Endothelial cell of umbilical vein (primary cell): ENCODE results near the gene DNAJB1. TPM values are rescaled to one million over a fixed set of nuclear protein-coding genes. Genes with fewer than 3 reads are reported as not detected.

Source experiments
- BruUV-seq: library from RNA; stranded (reverse); fragments of 400-500 nt; replicated peaks from 2 replicates; lab custom pipeline; 2021; lab: Mats Ljungman, UMichigan
- CTCF ChIA-PET: fragments of 300-600, 350-600 bp; sonication (Branson Sonifier 250); formaldehyde crosslinking; loops from one replicate; lab custom pipeline; 2021; ENCODE audit warnings: antibody characterized with exemption, inconsistent platforms; lab: Charles Lee
- POLR2A ChIA-PET: fragments of 300-600, 350-600 bp; sonication (Branson Sonifier 250); formaldehyde crosslinking; loops from one replicate; lab custom pipeline; 2021; ENCODE audit warnings: antibody characterized with exemption, inconsistent platforms; lab: Charles Lee
- DNase-seq: peaks from one replicate; pipeline ENCODE4 v3.0.0-alpha.2; 2011; ENCODE audit warnings: low read depth, low spot score
- FAIRE-seq: peaks from 2 replicates; lab custom pipeline; 2011; peaks lifted over from hg19 to GRCh38; lab: Jason Lieb, UNC
- H2AFZ ChIP-seq: 2 replicates; pipeline ENCODE4 v1.6.0; 2012; ENCODE audit warnings: low read depth, low read length, control low read depth, inconsistent platforms
- H3K27ac ChIP-seq: 2 replicates; pipeline ENCODE4 v1.5.1; 2011; ENCODE audit warnings: low read depth, mild to moderate bottlenecking, control low read depth, low read length, moderate library complexity; ENCODE audit not compliant: insufficient read depth
- H3K27me3 ChIP-seq, 2 experiments: 2 replicates each; pipeline versions ENCODE4 v1.6.0 to v1.6.1; 2011; ENCODE audit warnings: low read length in 2 of 2, mixed read lengths in 1 of 2; ENCODE audit not compliant: control insufficient read depth in 2 of 2, insufficient read depth in 2 of 2
- H3K36me3 ChIP-seq, 2 experiments: 2 replicates in 1 of 2; 3 replicates in 1 of 2; pipeline ENCODE4 v1.5.1; 2011; ENCODE audit warnings: low read length in 2 of 2, mild to moderate bottlenecking in 1 of 2, moderate library complexity in 1 of 2; ENCODE audit not compliant: control insufficient read depth in 2 of 2, insufficient read depth in 2 of 2; ENCODE audit errors: extremely low read depth in 1 of 2
- H3K4me1 ChIP-seq: 3 replicates; pipeline ENCODE4 v1.5.1; 2011; ENCODE audit warnings: mild to moderate bottlenecking, low read length; ENCODE audit not compliant: control insufficient read depth, insufficient read depth; ENCODE audit errors: extremely low read depth
- H3K4me2 ChIP-seq: 2 replicates; pipeline ENCODE4 v1.6.1; 2011; ENCODE audit warnings: low read length, control low read depth, mixed read lengths; ENCODE audit not compliant: insufficient read depth
- H3K4me3 ChIP-seq, 3 experiments: fragments of 200-600 bp in 1 of 3; sonication (generic), shearing (Covaris generic) in 1 of 3; replicated peaks in 1 of 3; 2 replicates each; pipeline ENCODE4 v1.5.1; 2011 to 2016; ENCODE audit warnings: control low read depth in 3 of 3, low read length in 3 of 3, mild to moderate bottlenecking in 2 of 3, inconsistent platforms in 1 of 3, low read depth in 1 of 3, moderate library complexity in 1 of 3; ENCODE audit not compliant: insufficient read depth in 1 of 3
- H3K79me2 ChIP-seq: 2 replicates; pipeline ENCODE4 v1.6.0; 2012; ENCODE audit warnings: low read length, inconsistent platforms; ENCODE audit not compliant: control insufficient read depth, insufficient read depth
- H3K9ac ChIP-seq: replicated peaks from 2 replicates; pipeline ENCODE3; 2011; ENCODE audit warnings: low read length, control low read depth; ENCODE audit not compliant: insufficient read depth; ENCODE audit errors: extremely low read depth
- H3K9me1 ChIP-seq: replicated peaks from 3 replicates; pipeline ENCODE4 v1.6.0; 2011; ENCODE audit warnings: mild to moderate bottlenecking, low read length; ENCODE audit not compliant: control insufficient read depth, insufficient read depth; ENCODE audit errors: extremely low read depth
- H3K9me3 ChIP-seq: replicated peaks from 2 replicates; pipeline ENCODE4 v1.5.1; 2012; ENCODE audit warnings: low read length, inconsistent platforms; ENCODE audit not compliant: control insufficient read depth, insufficient read depth
- H4K20me1 ChIP-seq: replicated peaks from 2 replicates; pipeline ENCODE3; 2011; ENCODE audit warnings: mild to moderate bottlenecking, low read length; ENCODE audit not compliant: control insufficient read depth, insufficient read depth; ENCODE audit errors: extremely low read depth
- EZH2 ChIP-seq: IDR thresholded peaks from 2 replicates; pipeline ENCODE4 v1.6.1; 2012; ENCODE audit warnings: borderline replicate concordance, low read depth, mild to moderate bottlenecking, moderate library complexity, low read length, inconsistent platforms; ENCODE audit not compliant: severe bottlenecking
- FOS ChIP-seq: IDR thresholded peaks from 2 replicates; pipeline ENCODE4 v1.6.1; 2011; ENCODE audit warnings: mild to moderate bottlenecking, low read length, moderate library complexity, borderline replicate concordance; ENCODE audit not compliant: insufficient read depth
- GATA2 ChIP-seq: IDR thresholded peaks from 2 replicates; pipeline ENCODE4 v1.7.0; 2011; ENCODE audit warnings: low read depth, mild to moderate bottlenecking, moderate library complexity, mixed read lengths, low read length; ENCODE audit not compliant: insufficient read length, insufficient read depth
- JUN ChIP-seq: IDR thresholded peaks from 2 replicates; pipeline ENCODE4 v1.6.1; 2011; ENCODE audit warnings: borderline replicate concordance, low read depth; ENCODE audit not compliant: insufficient read length, insufficient read depth
- MYC ChIP-seq: IDR thresholded peaks from one replicate; pipeline ENCODE4 v1.6.1; 2011; ENCODE audit warnings: mild to moderate bottlenecking, low read depth, low read length
- POLR2A ChIP-seq: IDR thresholded peaks from 2 replicates; pipeline ENCODE4 v1.6.1; 2012; ENCODE audit warnings: low read depth, mild to moderate bottlenecking, control low read depth, low read length
- POLR2AphosphoS5 ChIP-seq: IDR thresholded peaks from 2 replicates; pipeline ENCODE4 v1.6.1; 2012; ENCODE audit warnings: low read depth, mild to moderate bottlenecking, control low read depth, low read length, moderate library complexity; ENCODE audit not compliant: insufficient read depth
- dilution Hi-C: fragments of 300-500 bp; cut with MboI; formaldehyde crosslinking; loops from one replicate; pipeline ENCODE4 v1.15.0; 2019; ENCODE audit warnings: low sequenced_read_pairs; ENCODE audit not compliant: extremely low pct_ligation_motif_present
- intact Hi-C: fragments of 100-400 bp; cut with micrococcal nuclease; formaldehyde crosslinking; loops from one replicate; pipeline ENCODE4 v1.10.0; 2022
- polyA plus RNA-seq, 4 experiments: library from polyadenylated mRNA; depleted of rRNA in 3 of 4; stranded (reverse) in 3 of 4; unstranded in 1 of 4; fragments of >200 nt; gene quantifications; 2 replicates each; pipeline versions ENCODE4 v1.2.1 to v1.2.3, GENCODE V29; 2011 to 2012; ENCODE audit warnings: missing spikeins in 1 of 4
- total RNA-seq: library from RNA; stranded (reverse); gene quantifications from 2 replicates; pipeline ENCODE4 v1.2.3, GENCODE V29; 2021

DNAJB1 gene
- total and polyA plus RNA-seq, 2 donors (not counting 3 experiments of a cell fraction or from before 2014, with no cell fraction given), result 58.6 to 59.8 TPM

DNA sequence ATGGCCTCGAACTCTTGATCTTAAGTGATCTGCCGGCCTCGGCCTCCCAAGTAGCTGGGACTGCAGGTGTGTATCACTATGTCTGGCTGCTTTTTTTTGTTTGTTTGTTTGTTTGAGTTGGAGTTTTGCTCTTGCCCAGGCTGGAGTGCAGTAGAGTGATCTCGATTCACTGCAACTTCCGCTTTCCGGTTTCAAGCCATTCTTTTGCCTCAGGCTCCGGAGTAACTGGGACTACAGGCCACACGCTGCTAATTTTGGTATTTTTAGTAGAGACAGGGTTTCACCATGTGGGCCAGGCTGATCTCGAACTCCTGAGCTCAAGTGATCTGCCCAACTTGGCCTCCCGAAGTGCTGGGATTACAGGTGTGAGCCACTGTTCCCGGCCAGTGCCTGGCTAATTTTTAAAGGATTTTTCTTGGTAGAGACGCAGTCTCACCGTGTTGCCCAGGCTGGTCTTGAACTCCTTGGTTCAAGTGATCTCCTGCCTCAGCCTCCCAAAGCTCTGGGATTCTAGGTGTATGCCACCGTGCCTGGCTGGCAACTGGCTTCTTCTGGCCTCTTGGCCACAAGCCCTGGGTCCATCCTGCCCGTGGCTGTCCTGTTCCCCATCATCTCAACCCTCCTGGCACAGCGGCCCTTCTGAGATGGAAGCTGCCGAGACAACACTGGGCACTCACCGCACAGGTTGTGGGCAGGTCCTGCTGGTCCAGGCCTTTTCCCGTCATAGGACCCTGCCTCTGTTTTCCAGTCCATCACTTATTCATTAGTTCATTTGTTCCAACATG, 22.7 kb upstream of the DNAJB1 start:
- H3K4me1 ChIP-seq, result no peaks in the 10 kb centered on the region
- H3K27ac ChIP-seq, result no peak overlapping the region
- H3K9me3 ChIP-seq, result no peaks in the 10 kb centered on the region
- dilution Hi-C loops (no loop called here), intact Hi-C loops (no loop called here)
- H3K27me3 ChIP-seq, result no peaks in the 10 kb centered on the region
- TF ChIP-seq JUN (no peak), POLR2A (no peak), GATA2 (no peak), POLR2AphosphoS5 (no peak), MYC (no peak), FOS (no peak), EZH2 (no peak)
- POLR2A ChIA-PET, result no interaction called here
- H3K79me2 ChIP-seq, result peaks cover 6% of the 10 kb centered on the region
- BruUV-seq, result no TSS peak
- peaks cover 0 to 1% of the 10 kb centered on the region in 2 experiments for H3K36me3 ChIP-seq
- H3K9me1 ChIP-seq, result no peaks in the 10 kb centered on the region
- no peak overlapping the region for H3K9ac ChIP-seq
- DNase-seq (no peak), FAIRE-seq (no peak)
- no peak overlapping the region for H3K4me3 ChIP-seq
- CTCF ChIA-PET, result no interaction called here
- no peak overlapping the region for H2AFZ ChIP-seq
- no peak overlapping the region for H3K4me2 ChIP-seq
- H4K20me1 ChIP-seq, result no peaks in the 10 kb centered on the region
